DOHH2 (cell line): Measurements from ENCODE around the gene SREBF2.

Source experiments
- EZH2phosphoT487 ChIP-seq: fragments of 200-600 bp; sonication (generic); IDR thresholded peaks from 2 replicates; pipeline ENCODE4 v1.6.1; 2017; ENCODE audit warnings: borderline replicate concordance, mild to moderate bottlenecking, antibody characterized with exemption, low read length, moderate library complexity, mixed read lengths
- TF ChIP-seq, protein P1 (sequence below): fragments of 200-600 bp; sonication (generic); IDR thresholded peaks from one replicate; pipeline ENCODE4 v1.5.1; 2014; ENCODE audit warnings: antibody characterized with exemption, mild to moderate bottlenecking, low read depth, low read length; ENCODE audit not compliant: poor library complexity, severe bottlenecking

DNA sequence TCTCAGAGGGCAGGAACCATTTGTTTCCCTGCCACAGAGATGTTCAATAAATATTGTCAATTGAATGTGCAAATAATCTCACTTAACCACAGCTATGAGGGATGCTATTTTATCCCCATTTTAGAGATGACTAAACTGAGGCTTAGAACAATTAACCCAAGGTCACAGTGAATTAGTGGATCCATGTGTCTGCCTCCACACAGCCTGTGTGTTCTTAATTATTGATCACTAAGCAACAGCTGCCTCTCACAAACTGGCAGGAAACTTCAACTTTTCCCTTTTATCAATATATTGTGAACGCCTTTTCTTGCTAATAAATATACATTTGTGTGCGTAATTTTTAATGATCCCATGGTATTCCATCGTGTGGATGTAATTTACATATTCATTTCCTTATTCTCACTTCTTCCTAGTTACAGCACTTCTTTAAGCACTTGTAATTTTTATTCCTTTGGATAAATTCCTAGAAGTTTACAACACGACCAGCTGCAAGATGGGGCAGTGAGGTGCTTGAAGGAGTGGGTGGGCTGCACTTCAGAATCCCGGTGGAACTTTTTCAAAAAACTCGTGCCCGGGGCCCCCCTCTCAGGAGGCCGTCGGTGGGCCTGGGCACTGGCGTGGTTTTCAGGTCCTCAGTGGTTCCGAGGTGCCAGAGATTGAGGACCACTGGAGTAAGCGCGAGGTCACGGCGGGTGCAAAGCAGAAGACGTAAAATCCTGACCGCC is 915 bp upstream of the SREBF2 start:
- TF ChIP-seq, protein P1, sequence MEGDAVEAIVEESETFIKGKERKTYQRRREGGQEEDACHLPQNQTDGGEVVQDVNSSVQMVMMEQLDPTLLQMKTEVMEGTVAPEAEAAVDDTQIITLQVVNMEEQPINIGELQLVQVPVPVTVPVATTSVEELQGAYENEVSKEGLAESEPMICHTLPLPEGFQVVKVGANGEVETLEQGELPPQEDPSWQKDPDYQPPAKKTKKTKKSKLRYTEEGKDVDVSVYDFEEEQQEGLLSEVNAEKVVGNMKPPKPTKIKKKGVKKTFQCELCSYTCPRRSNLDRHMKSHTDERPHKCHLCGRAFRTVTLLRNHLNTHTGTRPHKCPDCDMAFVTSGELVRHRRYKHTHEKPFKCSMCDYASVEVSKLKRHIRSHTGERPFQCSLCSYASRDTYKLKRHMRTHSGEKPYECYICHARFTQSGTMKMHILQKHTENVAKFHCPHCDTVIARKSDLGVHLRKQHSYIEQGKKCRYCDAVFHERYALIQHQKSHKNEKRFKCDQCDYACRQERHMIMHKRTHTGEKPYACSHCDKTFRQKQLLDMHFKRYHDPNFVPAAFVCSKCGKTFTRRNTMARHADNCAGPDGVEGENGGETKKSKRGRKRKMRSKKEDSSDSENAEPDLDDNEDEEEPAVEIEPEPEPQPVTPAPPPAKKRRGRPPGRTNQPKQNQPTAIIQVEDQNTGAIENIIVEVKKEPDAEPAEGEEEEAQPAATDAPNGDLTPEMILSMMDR: no peak
- TF ChIP-seq EZH2phosphoT487: no peak
